ENCODE measurements around the gene PRR18.
A peak's percentile ranks its signal among the peaks of the same experiment; 100 is the strongest.

Gene PRR18

DNA sequence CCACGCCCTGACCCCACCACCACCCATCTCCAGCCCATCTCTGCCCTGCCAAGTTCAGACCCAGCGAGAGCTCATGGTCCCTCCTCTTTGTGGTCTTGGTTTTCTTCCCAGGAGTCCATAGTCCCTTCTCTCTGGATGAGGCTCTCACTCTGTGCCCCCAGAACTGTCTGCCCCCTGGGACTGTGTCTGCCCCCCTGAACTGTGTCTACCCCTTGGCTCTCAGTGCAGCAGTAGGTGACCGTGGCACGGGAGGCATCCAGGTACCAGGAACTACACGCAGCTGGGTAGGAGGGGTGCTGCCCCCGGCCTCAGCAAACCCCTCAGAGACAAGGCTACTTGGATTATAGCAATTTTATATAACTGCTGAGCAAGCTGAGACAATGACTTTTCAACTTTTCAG lies 23.6 kb downstream of the PRR18 start:
- peak in 1 of 42 donors; percentile 10 for DNase-seq
- intact Hi-C loops (cut with DNase I) = no loop called here

- intact Hi-C loops (cut with DNase I) = no loop called here
- DNase-seq = peak in 1 of 42 donors; percentile 16
These were observed 25.7 kb downstream of the PRR18 start for GRCh38 chr6:166282394-166283032.

GRCh38 chr6:166281104-166281503 lies 27.1 kb downstream of the PRR18 start:
- intact Hi-C loops (cut with DNase I) = no loop called here

GRCh38 chr6:166279393-166279679 lies 28.9 kb downstream of the PRR18 start:
- intact Hi-C loops (cut with DNase I) = loop anchor here (5.0 kb wide), 1 partner anchor 123 kb away; no protein-coding TSS in a partner anchor
- peak in 1 of 42 donors; percentile 3 for DNase-seq

More at GRCh38 chr6:166281104-166281503, 27.1 kb downstream of the PRR18 start:
- no peak for DNase-seq

GRCh38 chr6:166278579-166279392 lies 29.4 kb downstream of the PRR18 start:
- peak in 1 of 42 donors; percentile 4 for DNase-seq
- intact Hi-C loops (cut with DNase I) = loop anchor here (5.0 kb wide), 1 partner anchor 124 kb away; no protein-coding TSS in a partner anchor

DNA sequence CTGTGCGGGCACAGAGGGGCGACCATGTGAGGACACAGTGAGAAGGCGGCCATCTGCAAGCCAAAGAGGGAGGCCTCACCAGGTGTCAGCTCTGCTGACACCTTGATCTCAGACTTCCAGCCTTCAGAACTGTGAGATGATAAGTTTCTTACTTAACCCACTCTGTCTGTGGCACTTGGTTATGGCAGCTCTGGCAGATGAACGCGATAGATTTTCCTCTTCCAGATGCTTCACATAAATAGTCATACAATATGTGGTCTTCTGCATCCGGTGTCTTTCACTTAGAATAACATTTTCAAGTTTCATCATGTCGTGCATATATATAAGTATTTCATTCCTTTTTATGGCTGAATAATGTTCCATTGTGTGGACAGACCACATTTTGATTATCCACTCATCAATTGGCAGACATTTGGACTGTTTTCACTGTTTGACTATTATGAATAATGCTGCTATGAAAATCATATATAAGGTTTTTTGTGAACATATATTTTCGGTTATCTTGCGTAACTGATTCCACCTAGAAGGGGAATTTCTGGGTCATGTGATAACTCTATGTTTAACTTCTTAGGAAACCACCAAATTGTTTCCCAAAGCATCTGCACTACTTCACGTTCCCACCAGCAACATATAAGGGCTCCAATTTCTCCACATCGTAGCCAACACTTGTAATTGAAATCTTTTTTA lies 30.2 kb downstream of the PRR18 start:
- DNase-seq = no peak
- intact Hi-C loops (cut with DNase I) = loop anchor here (5.0 kb wide), 1 partner anchor 124 kb away; no protein-coding TSS in a partner anchor

DNA sequence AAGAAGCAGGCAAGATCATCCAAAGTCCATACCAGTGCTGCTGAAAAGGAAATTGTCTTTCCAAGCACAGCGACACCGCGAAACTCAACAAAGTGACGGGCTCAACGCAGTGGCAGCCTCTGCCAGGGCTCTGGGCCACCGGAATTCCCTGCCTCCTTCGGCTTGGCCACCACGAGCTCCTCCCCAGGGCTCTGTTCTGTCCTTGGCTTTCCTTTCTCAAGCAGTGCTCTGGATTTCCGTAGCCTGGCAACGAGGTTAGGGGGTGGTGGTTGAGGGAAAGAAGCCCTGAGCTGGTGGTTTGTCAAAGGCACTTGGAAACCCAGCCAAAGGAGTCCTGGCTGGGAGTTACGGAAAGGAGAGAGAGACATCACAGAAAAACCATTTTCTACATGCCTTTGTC lies 31.2 kb downstream of the PRR18 start:
- intact Hi-C loops (cut with DNase I) = loop anchor here (5.0 kb wide), 1 partner anchor 125 kb away; no protein-coding TSS in a partner anchor
- DNase-seq = peak in 41 of 42 donors; percentile 46 to 88 (median 69)

- intact Hi-C loops (cut with DNase I) = loop anchor here (5.0 kb wide), 1 partner anchor 127 kb away; no protein-coding TSS in a partner anchor
- peak; percentile 60 to 93 (median 86) for DNase-seq
These were observed 32.5 kb downstream of the PRR18 start for GRCh38 chr6:166275714-166276166.

- DNase-seq = peak in 1 of 42 donors; percentile 41
- intact Hi-C loops (cut with DNase I) = loop anchor here (5.0 kb wide), 2 partner anchors 112 to 127 kb away; no protein-coding TSS in a partner anchor
These were observed 33.3 kb downstream of the PRR18 start for GRCh38 chr6:166274739-166275370.

- intact Hi-C loops (cut with DNase I) = loop anchor here (5.0 kb wide), 1 partner anchor 113 kb away; no protein-coding TSS in a partner anchor
- DNase-seq = no peak
These were observed 34.0 kb downstream of the PRR18 start for GRCh38 chr6:166274163-166274562.

GRCh38 chr6:166271376-166271765 lies 36.8 kb downstream of the PRR18 start:
- intact Hi-C loops (cut with DNase I) = loop anchor here (5.0 kb wide), 1 partner anchor 116 kb away; no protein-coding TSS in a partner anchor

GRCh38 chr6:166270706-166271375 lies 37.4 kb downstream of the PRR18 start:
- intact Hi-C loops (cut with DNase I) = loop anchor here (5.0 kb wide), 1 partner anchor 116 kb away; no protein-coding TSS in a partner anchor
- peak in 1 of 42 donors; percentile 21 for DNase-seq

More at GRCh38 chr6:166271376-166271765, 36.8 kb downstream of the PRR18 start:
- DNase-seq = no peak

DNA sequence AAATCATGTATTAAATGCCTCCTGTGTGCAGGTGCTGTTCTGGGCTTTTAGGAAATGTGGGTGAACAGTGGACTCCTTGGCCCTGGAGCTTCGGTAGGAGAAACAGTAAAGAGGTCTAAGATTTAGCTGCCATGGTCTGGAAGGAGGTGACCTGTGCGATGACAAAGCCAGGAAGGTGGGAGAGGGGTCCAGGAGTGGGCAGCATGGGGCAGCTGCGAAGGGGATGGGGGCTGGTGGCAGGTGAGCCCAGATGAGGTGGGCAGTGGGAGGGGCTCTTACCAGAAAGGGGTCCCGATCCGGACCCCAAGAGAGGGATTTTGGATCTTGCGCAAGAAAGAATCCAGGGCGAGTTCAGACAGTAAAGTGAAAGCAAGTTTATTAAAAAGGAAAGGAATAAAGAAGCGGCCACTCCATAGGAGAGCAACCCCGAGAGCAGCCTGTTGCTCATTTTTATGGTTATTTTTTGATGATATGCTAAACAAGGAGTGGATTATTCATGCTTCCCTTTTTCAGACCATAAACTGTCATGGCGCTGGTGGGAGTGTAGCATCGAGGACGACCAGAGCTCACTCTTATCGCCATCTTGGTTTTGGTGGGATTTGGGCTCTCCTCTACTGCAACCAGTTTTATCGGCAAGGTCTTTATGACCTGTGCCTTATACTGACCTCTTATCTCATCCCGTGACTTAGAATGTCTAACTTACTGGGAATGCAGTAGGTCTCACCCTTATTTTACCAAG lies 38.7 kb downstream of the PRR18 start:
- no peak for DNase-seq
- intact Hi-C loops (cut with DNase I) = loop anchor here (5.0 kb wide), 1 partner anchor 118 kb away; no protein-coding TSS in a partner anchor

GRCh38 chr6:166268431-166268830 lies 39.8 kb downstream of the PRR18 start:
- DNase-seq = peak in 1 of 42 donors; percentile 22
- intact Hi-C loops (cut with DNase I) = no loop called here

DNA sequence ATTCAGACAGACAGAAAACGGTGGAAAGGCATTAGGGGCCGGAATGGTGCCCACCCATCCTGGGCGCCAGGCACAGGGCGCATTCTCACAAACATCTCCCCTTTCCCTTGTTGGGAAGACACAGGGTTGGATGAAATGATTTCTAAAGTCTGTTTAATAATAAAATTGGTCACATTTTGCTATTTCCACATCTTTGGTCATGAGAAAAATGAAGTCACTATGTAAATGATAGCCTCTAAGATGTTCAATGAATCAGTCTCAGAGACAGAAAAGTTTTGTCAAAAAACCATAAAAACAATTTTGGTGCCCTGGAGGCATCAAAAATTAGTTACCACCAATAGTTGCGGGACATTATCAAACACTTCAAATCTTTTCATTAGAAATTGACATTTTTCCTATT lies 40.7 kb downstream of the PRR18 start:
- intact Hi-C loops (cut with DNase I) = no loop called here
- no peak for DNase-seq

- intact Hi-C loops (cut with DNase I) = no loop called here
These were observed 41.9 kb downstream of the PRR18 start for GRCh38 chr6:166266336-166266735.

GRCh38 chr6:166262743-166263515 lies 45.3 kb downstream of the PRR18 start:
- intact Hi-C loops (cut with DNase I) = no loop called here
- DNase-seq = peak in 1 of 42 donors; percentile 35

More at GRCh38 chr6:166266336-166266735, 41.9 kb downstream of the PRR18 start:
- DNase-seq = no peak

Measured in head of caudate nucleus (tissue), 42 donors.